ENCODE data around the gene TUBGCP6. TPM values are rescaled to one million over a fixed set of nuclear protein-coding genes. Genes with fewer than 3 reads are reported as not detected.
A peak's percentile ranks its signal among the peaks of the same experiment; 100 is the strongest.
"Not testable (repeated sequence)": the region's sequence is repeated elsewhere in the genome, so short reads cannot be mapped to it uniquely, and the experiment has no call there.

TUBGCP6 gene
- total RNA-seq, 1 donor from 2014 or later, result 49.6 TPM

GRCh38 chr22:50168490-50169180 lies 76.2 kb downstream of the TUBGCP6 start:
- H3K9me3 Mint-ChIP-seq; intact Hi-C loops (cut with micrococcal nuclease); H3K36me3 Mint-ChIP-seq (ENCODE audit: low read depth); DNase-seq (ENCODE audit: low spot score): not testable (repeated sequence)
- Mint-ChIP-seq H3K4me1 (ENCODE audit: low read depth) (peaks cover 12% of the 10 kb centered on the region), H3K27ac (peak overlapping the region; percentile 43), H3K4me3 (ENCODE audit: low read depth) (peak overlapping the region; percentile 74), H3K27me3 (ENCODE audit: low read depth) (peaks cover 27% of the 10 kb centered on the region)

DNA sequence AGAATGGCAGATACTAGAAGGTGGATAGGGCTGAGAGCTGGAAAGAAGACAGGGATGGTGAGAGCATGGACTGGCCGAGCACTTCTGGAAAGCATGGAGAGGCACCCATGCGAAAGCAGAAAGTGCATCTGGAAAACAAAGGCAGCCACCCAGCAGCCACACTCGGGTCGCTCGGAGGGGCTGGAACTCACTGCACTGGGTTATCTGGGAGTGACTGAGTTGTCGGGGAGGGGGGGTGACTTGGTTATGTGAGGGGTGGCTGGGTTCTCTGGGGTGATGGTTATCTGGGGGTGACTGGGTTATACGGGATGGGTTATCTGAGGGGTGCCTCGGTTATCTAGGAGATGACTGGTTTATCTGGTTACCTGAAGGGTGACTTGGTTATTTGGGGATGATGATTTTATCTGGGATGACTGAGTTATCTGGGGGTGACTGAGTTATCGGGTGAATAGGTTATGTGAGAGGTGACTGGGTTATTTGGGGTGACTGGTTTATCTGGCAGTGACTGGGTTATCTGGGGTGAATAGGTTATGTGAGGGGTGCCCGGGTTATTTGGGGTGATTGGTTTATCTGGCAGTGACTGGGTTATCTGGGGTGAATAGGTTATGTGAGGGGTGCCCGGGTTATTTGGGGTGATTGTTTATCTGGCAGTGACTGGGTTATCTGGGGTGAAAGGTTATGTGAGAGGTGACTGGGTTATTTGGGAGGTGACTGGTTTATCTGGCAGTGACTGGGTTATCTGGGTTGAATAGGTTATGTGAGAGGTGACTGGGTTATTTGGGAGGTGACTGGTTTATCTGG lies 76.9 kb downstream of the TUBGCP6 start:
- peaks cover 27% of the 10 kb centered on the region for H3K27me3 Mint-ChIP-seq (ENCODE audit: low read depth)
- no peak overlapping the region for H3K27ac Mint-ChIP-seq
- H3K36me3 Mint-ChIP-seq (ENCODE audit: low read depth), result no peaks in the 10 kb centered on the region
- peaks cover 12% of the 10 kb centered on the region for H3K4me1 Mint-ChIP-seq (ENCODE audit: low read depth)
- H3K4me3 Mint-ChIP-seq (ENCODE audit: low read depth), result peak overlapping the region; percentile 74
- no peaks in the 10 kb centered on the region for H3K9me3 Mint-ChIP-seq
- DNase-seq (ENCODE audit: low spot score), result no peak
- intact Hi-C loops (cut with micrococcal nuclease), result no loop called here

Other genes starting within 250 kb of the TUBGCP6 start
- not detected in 2 replicates for gene IL17REL, start 232.3 kb downstream of the TUBGCP6 start, total RNA-seq
- not detected in 2 replicates for gene TTLL8, start 186.7 kb downstream of the TUBGCP6 start, total RNA-seq
- 0.39 TPM in 1 of 2 replicates, not detected in the other for gene MLC1, start 159.6 kb downstream of the TUBGCP6 start, total RNA-seq
- 0.07 TPM in 1 of 2 replicates, not detected in the other for gene MOV10L1, start 155.0 kb downstream of the TUBGCP6 start, total RNA-seq
- gene PANX2, start 74.3 kb downstream of the TUBGCP6 start, total RNA-seq, result 2.4 and 2.8 TPM in 2 replicates
- 104 and 109 TPM in 2 replicates for gene TRABD, start 59.1 kb downstream of the TUBGCP6 start, total RNA-seq
- gene SELENOO, start 44.0 kb downstream of the TUBGCP6 start, total RNA-seq, result 26.3 and 26.4 TPM in 2 replicates
- gene HDAC10, start 6.2 kb upstream of the TUBGCP6 start, total RNA-seq, result 60.0 and 62.9 TPM in 2 replicates
- 16.3 and 17.6 TPM in 2 replicates for gene MAPK12, start 16.7 kb upstream of the TUBGCP6 start, total RNA-seq
- gene MAPK11, start 25.4 kb upstream of the TUBGCP6 start, total RNA-seq, result 19.0 and 20.9 TPM in 2 replicates
- 9.8 and 11.1 TPM in 2 replicates for gene PLXNB2, start 62.6 kb upstream of the TUBGCP6 start, total RNA-seq
- gene DENND6B, start 82.0 kb upstream of the TUBGCP6 start, total RNA-seq, result 2.3 and 2.7 TPM in 2 replicates
- gene PPP6R2, start 98.3 kb upstream of the TUBGCP6 start, total RNA-seq, result 42.9 and 45.0 TPM in 2 replicates
- gene SBF1, start 230.0 kb upstream of the TUBGCP6 start, total RNA-seq, result 102 and 106 TPM in 2 replicates
- 2.2 and 2.9 TPM in 2 replicates for gene ADM2, start 236.5 kb upstream of the TUBGCP6 start, total RNA-seq
- 0.25 TPM in 1 of 2 replicates, not detected in the other for gene MIOX, start 241.8 kb upstream of the TUBGCP6 start, total RNA-seq